Activated CD8-positive, alpha-beta memory T cell treated with anti-CD3 and anti-CD28 coated beads, Interleukin-2, amount 50 U/mL, for 24 hours (primary cell): ENCODE measurements around the gene ANKMY1.

Source experiments
- DNase-seq: peaks from one replicate; pipeline ENCODE4 v3.0.0-alpha.2; 2020; ENCODE audit errors: extremely low read depth

Gene ANKMY1

DNA sequence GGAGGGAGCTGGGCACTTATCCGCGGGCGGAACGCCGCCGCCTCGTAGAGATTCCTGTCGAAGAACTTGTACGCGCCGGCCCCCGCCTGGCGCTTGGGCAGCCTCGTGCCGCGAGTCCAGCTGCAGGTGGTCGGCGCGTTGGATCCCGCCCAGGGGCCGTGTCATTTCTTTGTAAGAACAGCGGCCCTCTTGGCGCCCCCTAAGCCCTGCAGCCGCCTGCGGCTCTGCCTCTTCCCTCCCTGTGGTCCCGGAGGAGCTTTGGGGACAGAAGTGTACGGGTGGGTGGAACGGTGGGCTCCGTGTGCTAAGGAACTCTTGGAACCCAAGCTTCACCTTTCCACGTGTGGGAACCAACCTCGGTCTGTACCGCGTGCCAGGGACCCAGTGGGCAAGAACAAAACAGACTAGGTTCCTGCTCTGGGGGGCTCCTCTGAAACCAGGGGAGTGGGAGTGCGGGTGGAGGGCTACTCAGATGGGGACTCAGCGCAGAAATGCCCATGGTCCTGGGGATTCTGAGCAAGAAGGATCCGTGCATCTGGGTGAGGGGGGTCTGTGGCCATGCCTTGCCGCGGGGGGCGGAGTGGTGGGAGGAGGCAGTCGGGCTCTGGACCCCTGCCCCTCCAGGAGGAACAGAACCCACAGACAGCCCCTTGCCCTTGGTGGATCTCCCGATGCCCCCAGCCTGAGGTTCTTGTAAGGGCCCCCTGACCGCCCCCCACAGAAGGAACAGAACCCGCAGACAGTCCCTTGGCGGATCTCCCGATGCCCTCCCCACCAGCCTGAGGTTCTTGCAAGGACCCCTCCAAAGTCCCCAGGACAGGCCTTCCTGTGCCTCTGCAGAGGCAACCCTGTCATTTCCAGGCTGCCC, 120.9 kb downstream of the ANKMY1 start:
- DNase-seq: no peak

DNA sequence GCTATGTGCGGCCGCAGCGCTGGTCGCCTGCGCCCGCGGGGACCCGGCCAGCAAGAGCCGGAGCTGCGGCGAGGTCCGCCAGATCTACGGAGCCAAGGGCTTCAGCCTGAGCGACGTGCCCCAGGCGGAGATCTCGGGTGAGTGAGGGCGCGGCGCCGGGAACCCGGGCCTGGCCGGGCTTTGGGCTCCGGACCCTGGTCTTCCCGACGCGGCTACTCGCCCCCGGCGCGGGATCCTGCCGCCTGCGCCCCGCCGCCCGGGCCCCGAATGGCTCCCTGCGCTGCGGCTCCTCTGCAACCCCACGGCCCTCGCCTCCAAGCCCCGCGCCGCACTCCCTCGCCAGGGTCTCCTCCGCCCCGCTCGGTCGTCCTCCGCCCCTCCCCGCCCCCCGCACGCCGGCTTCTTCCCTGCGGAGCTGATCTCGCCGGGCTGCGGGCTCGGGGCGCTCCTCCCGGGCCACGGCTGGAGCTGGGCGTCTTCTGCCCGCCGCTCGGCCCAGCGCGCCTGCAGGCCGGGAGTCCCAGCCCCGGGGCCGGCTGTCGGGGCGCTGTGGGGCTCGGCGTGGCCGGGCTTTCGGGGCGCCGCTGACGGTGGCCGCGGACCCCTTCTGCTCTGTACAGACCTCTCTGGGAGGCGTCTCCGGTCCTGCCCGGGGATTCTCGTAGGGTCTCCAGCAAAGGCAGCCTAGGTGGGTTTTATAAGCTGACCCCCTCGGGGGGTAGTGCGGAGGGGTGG, 121.7 kb downstream of the ANKMY1 start:
- DNase-seq: no peak

DNA sequence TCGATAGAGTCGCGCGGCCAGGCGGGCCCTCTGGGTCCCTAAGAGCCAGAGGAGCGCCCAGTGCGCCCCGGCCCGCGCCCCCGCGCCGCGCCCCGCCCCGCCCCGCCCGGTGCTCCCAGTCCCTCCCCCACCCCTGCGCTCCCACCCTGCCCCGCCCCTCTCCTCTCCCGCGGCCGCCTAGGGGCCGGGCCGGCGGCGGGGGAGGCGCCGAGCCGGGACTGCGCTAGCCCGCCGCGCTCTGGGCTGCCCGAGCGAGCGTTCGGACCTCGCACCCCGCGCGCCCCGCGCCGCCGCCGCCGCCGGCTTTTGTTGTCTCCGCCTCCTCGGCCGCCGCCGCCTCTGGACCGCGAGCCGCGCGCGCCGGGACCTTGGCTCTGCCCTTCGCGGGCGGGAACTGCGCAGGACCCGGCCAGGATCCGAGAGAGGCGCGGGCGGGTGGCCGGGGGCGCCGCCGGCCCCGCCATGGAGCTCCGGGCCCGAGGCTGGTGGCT, 122.3 kb downstream of the ANKMY1 start, which contains the start of gene GPC1:
Gene GPC1 (plus strand): TSS at position 207 of the 491 bp plus-strand sequence. CDS start 256 bp downstream, at position 463.
- DNase-seq: no peak

DNA sequence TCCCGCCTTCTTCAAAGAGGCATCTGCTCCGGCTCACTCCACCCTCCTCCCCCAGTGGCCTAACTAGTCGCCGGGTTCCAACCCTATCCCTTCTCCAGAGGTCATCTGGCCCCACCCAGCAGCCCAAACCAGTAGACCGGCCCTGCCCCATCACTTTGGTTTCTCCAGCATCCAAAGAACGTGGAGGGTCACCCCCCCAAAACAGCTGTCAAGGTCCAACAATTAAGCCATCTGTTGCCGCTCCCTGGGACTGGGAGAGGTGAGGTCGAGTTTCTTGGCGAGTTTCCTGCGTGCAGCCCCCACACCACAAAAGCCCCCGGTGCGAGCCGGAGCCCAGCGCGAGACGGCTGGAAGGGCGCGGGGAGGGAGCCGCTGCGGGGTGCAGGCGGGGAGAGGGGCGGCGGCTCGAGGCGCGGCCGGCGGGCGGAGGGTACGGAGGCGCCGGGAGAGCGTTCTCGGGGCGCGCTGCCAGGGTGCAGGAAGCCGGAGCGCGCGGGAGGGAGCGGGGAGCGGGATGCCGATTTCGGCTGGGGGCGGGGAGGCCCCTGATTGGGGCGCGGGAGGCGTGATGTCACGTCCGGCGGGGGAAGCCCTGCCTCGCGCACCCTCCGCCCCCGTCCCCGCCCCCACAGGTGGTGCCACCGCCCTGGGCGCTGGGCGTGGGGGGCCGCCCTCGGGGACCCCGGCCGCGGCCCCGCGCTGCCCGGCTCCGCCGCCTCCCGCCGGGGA, 122.9 kb downstream of the ANKMY1 start:
- peak; percentile 63 for DNase-seq

DNA sequence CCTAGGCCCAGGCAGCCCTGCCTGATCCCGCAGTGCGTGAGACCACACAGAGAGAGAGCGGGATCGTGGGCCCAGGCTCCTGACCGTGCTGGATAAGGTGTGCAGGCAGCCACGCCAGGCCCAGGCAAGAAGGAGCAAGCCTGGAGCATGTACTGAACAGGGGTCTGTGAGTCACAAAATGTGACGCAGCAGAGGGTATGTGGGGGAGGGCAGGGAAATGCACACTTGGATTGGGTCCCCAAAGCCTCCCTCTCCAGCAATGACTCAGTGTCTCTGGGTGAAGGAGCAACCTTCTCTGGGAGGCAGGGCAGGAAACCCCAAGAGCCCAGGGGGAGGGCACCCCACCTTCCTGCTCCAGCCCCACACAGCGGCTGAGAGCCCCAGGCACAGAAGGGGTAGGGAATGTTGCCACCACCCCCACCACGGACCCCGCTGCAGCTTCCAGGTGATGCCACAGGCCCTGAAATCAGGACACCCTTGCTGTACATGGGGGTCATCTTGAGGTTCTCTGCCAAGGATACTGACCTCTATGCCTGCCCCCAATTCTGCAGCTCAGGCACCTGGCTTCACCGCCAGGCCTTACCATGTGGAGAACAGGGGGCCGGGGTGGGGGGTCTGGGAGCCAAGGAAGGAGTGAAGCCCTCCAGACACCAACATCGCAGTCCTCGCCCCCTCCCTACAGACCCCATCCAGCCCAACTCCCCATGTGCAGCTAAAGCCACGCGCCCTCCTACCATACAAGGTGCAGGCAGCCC, 123.6 kb downstream of the ANKMY1 start:
- DNase-seq: no peak

DNA sequence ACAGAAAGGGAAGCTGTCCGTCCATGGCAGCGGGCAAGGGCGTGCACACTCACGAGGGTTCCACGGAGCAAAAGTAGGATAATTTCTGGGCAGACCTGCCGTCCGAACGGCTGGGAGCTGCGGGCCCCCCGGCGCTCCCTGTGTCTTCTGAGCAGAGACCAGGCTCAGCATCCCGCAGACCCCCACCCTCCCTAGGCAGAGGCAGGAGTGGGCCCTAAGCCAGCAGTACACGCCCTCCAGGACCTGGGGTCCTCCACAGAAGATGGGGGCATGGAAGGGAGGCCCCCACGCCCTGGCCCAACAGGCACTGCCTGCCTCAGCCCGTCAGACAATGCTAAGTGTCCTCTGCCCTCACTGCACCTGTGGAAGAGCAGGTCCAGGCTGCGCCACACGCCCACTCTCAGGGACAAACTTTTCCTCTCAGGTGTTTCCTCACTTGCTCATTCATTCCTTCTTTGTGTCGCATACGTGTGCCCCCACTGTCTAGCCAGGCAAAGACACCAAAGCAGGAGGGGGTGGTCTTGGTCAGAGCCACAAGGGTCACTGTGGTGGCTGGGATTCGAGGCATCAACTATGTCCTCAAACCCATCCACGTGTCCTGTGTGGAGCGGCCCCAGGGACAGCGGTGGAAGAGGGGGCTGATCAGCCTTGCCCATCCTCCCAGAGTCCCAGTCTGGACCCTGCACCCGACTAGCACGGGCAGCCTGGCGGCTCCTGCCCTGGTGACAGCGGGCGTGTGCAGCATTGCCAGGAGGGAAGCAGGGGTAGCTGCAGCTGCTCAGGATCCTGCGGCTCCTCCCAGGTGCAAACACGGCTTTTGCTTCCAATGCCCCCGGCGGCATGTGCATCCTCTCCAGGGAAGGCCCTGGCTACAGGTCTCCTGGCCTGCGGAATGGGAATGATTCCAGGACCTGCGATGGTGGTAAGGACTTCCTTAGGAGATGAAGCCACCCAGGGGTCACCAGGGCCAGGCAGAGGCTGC, 124.7 kb downstream of the ANKMY1 start:
- DNase-seq: no peak

DNA sequence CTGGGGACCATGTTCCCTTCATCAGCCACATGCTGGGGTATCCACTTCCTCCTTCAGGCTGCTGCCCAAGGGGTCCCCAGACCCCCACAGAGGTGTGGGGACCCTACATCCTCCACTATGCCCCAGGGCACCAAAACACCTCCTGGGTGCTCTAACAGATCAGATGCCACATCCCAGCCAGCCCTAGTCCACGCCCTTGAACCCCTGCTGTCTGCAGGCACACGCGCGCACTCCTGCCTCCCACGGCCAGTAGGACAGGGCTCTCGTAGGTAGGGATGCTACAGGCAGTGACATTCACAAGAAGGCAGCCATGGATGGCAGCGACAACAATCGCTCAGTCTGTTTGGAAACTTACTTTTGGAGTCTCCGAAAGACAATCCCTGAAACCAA, 125.4 kb downstream of the ANKMY1 start:
- DNase-seq: no peak

DNA sequence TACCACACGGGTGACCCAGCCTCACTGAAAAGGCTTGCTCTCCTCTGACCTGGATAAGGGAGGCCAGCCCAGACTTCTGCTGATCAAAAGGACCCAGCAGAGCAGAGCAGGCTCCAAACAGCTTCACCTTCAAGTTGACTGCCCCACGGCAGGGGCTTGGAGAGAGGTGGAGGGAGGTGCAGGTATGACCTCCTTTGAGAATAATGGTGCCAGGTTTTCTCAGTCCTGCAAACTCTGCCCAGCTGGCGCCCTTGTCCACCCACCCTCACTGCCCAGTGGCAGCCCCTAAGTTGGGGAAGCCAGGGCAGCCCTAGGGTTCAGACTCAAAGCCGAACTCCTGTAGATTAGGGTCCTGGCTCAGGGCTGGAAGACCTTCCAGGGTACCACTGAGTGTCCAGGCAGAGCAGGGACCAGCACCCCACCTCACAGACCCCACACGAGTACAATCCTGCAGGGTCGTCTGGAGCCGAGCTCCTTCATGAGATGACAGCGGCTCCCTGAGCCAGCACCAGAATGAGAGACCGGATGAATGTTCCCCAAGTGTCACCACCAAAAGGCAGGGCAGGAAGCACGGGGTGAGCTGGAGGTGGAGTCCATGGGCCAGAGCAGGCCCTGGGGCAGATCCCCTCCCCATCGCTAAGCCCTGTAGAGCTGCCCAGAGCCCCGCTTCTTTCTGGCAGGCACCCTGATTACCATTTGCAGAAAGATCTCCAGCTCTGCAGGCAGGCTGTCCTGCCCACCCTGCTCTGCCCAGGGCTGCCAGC, 125.9 kb downstream of the ANKMY1 start:
- DNase-seq: no peak

DNA sequence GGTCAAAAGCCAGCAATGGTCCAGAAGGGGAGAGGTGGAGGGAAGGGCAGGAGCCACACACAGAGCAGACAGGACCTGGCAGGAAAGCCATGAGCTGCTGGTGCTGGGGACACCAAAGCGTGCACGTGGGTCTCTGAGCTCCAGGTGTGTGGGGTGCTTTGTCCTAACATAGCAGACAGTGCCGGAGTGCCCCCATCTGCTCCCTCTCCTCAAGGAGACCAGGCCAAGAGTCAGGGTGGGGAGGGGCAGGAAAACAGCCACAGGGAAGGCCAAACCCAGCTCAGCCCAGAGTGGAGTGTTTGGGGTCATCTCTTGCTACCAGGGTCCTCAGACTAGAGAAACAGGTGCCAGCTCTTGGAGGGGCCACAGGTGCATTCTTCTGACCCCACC, 126.5 kb downstream of the ANKMY1 start:
- no peak for DNase-seq

DNA sequence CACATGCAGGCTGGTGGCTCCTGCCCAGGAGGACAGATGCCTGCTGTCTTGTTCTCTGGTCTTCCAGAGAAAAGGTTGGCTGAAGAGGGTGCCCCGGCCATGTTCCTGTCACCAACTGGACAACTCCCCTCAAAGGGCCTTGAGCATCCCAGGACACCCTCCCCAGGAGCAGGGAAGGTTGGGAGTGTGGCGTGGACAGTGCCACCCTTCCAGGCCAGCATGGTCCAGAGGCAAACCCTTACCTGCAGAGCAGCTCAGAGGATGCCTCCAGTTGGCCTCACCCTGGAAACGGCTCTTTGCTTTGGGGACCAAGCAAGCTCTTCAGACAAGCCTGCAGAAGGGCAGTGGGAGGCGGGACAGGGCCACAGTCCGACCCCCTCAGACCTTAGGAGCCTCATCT, 127.2 kb downstream of the ANKMY1 start:
- DNase-seq: no peak

DNA sequence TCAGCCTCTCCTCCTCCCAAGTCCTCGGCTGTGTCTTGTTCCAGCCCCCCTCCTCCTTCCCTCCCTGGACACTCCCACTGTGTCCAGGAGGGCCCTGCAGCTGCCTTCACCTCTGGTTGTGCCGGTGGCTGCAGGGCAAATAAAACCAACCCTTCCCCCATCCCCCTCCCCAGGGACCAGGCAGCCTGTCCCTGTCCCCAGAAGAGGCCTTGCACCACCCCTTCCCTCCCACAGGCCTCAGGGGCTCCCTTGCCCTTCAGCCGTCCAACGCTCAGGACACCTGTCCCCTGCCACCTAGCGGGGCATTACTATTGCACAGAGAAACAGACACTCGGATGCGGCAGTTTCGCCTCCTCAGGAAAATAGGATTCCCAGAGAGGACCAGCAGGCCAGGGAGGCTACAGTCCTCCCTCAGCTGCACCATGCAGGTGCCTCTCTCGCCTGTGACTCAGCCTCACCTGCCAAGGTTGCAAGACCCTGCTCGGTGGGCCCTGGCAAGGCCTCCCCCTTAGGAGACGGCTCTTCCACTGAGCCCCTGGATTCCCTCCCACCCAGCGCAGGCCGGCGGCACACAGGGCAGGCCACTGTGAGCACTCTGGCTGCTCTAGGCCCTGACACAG, 127.8 kb downstream of the ANKMY1 start:
- DNase-seq: no peak
